ENCODE results near the gene IGF1R.

DNA sequence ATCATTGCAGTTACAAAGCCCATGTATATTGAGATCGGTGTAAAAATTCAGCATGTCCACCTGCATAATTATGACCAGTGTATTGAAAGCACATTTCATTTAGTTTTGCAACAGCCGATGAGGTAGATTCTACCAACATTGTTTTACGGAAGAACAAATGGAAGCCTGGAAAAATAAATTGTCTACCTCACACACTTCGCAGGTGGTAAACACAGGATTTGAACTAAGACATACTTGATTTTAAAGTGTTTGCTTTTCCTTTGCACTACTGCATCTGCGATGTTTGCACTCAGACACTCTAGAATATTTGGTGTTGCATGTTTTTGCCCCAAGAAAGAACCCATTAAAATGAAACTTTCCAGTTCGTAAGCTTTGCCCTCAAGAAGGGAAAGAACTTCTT, 210.8 kb downstream of the IGF1R start:
- TF ChIP-seq, protein P1, sequence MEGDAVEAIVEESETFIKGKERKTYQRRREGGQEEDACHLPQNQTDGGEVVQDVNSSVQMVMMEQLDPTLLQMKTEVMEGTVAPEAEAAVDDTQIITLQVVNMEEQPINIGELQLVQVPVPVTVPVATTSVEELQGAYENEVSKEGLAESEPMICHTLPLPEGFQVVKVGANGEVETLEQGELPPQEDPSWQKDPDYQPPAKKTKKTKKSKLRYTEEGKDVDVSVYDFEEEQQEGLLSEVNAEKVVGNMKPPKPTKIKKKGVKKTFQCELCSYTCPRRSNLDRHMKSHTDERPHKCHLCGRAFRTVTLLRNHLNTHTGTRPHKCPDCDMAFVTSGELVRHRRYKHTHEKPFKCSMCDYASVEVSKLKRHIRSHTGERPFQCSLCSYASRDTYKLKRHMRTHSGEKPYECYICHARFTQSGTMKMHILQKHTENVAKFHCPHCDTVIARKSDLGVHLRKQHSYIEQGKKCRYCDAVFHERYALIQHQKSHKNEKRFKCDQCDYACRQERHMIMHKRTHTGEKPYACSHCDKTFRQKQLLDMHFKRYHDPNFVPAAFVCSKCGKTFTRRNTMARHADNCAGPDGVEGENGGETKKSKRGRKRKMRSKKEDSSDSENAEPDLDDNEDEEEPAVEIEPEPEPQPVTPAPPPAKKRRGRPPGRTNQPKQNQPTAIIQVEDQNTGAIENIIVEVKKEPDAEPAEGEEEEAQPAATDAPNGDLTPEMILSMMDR (conservative IDR thresholded peaks at IDR 0.05) = no peak
- TF ChIP-seq ZFX (IDR thresholded peaks at IDR 0.05) = no peak
